GM12874 (cell line): ENCODE data around the gene CCDC7.

ENCODE experiments used
- CTCF ChIP-seq: IDR thresholded peaks from 2 replicates; pipeline ENCODE4 v1.5.1; 2011; ENCODE audit warnings: low read depth, mild to moderate bottlenecking, control low read depth, low read length, moderate library complexity; ENCODE audit not compliant: insufficient read depth

The CCDC7 gene

GRCh38 chr10:32556783-32557395, 110.9 kb downstream of the CCDC7 start:
- no peak for TF ChIP-seq CTCF

DNA sequence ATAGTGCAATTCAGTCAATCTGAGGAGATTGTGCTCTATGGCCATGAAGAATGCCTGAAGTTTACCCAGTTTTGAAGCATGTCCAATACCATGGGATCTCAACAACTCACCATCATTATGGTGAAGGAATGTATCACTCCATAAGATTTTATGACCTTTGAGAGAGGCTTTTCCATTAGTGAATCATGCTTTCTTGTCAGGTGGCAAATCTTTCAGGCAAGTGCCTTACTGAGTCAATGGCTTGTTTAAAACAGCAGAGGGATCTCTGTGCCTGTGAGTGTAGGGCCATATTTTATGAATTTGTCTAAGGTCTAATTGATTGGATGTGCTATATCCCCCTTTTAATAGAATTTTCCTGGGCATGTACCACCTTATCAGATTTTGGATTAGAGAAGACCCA, 131.5 kb downstream of the CCDC7 start:
- no peak for TF ChIP-seq CTCF

DNA sequence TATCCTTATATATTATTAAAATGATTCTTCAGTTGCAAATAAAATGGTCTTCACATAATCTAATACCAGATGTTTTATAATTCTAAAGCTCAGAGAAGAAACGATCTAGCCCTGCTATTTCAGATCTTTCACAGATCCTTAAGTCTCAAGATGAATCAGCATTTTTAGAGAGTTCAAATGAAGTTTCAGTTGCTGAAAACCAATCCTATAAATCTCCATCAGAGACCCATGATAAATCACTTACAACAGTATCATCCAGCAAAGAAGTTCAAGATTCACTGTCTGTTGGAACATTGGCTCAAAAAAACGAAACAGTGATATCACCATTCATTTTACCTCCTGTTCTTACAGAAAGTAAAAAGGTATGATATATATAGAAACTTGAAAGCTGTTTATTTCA, 137.0 kb downstream of the CCDC7 start:
- TF ChIP-seq CTCF = no peak

DNA sequence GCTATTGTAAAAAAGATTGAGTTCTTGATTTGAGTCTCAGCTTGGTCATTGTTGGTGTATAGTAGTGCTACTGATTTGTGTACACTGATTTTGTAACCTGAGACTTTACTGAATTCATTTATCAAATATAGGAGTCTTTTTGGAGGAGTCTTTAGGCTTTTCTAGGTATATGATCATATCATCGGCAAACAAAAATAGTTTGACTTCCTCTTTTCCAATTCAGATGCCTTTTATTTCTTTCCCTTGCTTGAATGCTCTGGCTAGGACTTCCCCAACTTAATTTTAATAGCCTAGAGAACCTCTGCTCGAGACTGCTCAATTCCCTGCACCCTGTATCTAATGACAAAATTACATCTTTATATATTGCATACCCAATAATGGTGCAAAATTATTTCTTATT, 154.4 kb downstream of the CCDC7 start:
- no peak for TF ChIP-seq CTCF

DNA sequence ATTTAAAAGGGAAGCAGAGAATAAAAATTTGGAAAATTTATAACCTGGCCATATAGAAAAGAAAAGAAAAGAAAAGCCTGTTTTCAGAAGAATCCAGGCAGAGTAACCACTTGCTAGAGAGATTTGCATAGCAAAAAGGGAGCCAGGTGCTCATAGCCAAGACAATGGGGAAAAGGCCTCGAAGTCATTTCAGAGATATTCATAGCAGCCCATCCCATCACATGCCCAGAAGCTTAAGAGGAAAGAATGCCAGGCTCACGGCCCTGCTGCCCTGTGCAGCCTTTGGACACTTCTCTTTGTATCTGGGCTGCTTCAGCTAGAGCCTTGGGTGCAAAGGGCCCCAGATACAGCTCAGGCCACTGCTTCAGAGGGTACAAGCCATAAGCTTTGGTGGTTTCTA, 159.8 kb downstream of the CCDC7 start:
- no peak for TF ChIP-seq CTCF

DNA sequence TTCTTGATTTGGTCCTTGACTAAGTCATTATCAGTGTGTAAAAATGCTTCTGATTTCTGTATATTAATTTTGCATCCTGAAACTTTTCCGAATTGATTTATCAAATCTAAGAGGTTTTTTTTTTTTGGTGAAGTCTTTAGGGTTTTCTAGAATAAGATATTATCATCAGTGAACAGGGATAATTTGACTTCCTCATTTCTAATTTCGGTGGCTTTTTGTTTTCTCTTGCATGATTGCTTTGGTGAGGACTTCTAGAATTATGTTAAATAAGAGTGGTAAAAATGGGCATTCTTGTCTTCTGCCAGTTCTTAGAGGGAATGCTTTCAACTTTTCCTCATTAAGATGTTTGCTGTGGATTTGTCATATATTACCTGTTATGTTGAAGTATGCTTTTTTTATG, 170.5 kb downstream of the CCDC7 start:
- no peak for TF ChIP-seq CTCF

DNA sequence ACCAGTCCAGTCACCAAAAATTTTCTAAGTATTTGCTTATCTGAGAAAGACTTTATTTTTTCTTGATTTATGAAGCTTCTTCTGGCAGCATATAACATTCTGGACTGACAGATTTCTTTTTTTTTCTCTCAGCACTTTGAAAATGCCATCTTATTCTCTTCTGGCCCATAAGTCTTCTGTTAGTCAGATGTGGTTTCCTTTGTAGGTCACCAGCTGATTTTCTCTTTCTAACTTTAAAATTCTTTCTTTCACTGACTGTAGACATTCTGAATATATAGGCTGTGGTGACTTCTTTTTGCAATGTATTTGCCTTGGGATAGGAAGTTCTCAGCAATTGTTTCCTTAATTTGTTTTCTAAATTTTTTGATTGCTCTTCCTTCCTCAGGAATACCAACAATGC, 172.5 kb downstream of the CCDC7 start:
- TF ChIP-seq CTCF = no peak

DNA sequence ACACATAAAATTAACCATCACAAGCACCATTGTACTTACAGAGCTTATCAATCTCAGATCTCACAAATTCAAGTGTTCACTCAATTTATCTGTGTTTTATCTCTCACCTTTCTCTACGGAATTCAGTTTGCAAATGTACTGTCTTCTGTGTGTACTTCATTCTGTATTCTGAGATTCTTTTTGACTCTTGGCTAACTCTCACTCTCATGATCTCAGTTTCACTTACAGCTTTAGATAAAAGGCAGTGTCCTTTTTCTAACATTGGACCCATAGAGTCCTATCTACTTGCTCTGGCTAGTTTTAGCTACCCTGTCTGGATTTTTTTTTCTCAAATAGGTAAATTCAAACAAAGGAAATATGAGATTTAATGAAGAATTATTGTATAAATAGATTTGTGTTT, 176.0 kb downstream of the CCDC7 start:
- no peak for TF ChIP-seq CTCF
